PC-9 (cell line): Measurements from ENCODE around the gene WNK3. TPM values are rescaled to one million over a fixed set of nuclear protein-coding genes. Genes with fewer than 3 reads are reported as not detected.

Experiments used
- BruUV-seq: library from RNA; stranded (reverse); fragments of 400-500 nt; replicated peaks from 2 replicates; lab custom pipeline; 2021; lab: Mats Ljungman, UMichigan
- CTCF ChIA-PET: fragments of 300-600 bp; sonication (Branson Sonifier 250); formaldehyde crosslinking; loops from one replicate; lab custom pipeline; 2022; ENCODE audit warnings: antibody characterized with exemption; lab: Charles Lee
- POLR2A ChIA-PET: fragments of 300-600 bp; sonication (Branson Sonifier 250); formaldehyde crosslinking; loops from one replicate; lab custom pipeline; 2022; ENCODE audit warnings: antibody characterized with exemption; ENCODE audit not compliant: unreplicated experiment; lab: Charles Lee
- DNase-seq, 2 experiments: peaks; one replicate each; pipeline versions ENCODE4 v3.0.0 to v3.0.0-alpha.2; 2015 to 2022; ENCODE audit warnings: mixed read lengths in 1 of 2
- H2AFZ ChIP-seq: fragments of 200-600 bp; sonication (generic); 2 replicates; pipeline ENCODE4 v1.8.1; 2017; ENCODE audit warnings: antibody characterized with exemption
- H3F3A ChIP-seq: fragments of 200-600 bp; sonication (generic); 2 replicates; pipeline ENCODE4 v1.8.1; 2017; ENCODE audit warnings: antibody characterized with exemption, mild to moderate bottlenecking, low read depth; ENCODE audit not compliant: insufficient read depth
- H3K27ac ChIP-seq: fragments of 200-600 bp; sonication (generic); 2 replicates; pipeline ENCODE4 v1.6.1; 2016; ENCODE audit warnings: mixed run types
- H3K27me3 ChIP-seq: fragments of 200-600 bp; sonication (generic); 2 replicates; pipeline ENCODE4 v1.6.1; 2016; ENCODE audit warnings: low read depth, mixed run types; ENCODE audit not compliant: insufficient read depth
- H3K36me3 ChIP-seq: fragments of 200-600 bp; sonication (generic); 2 replicates; pipeline ENCODE4 v1.6.1; 2016; ENCODE audit warnings: low read depth, mixed run types
- H3K4me1 ChIP-seq: fragments of 200-600 bp; sonication (generic); replicated peaks from 2 replicates; pipeline ENCODE4 v1.6.1; 2016; ENCODE audit warnings: mixed run types; ENCODE audit not compliant: insufficient read depth
- H3K4me2 ChIP-seq: fragments of 200-600 bp; sonication (generic); 2 replicates; pipeline ENCODE4 v1.6.1; 2017; ENCODE audit warnings: mixed run types
- H3K4me3 ChIP-seq: fragments of 200-600 bp; sonication (generic); 2 replicates; pipeline ENCODE4 v1.6.1; 2016; ENCODE audit warnings: mixed run types
- H3K79me2 ChIP-seq: fragments of 200-600 bp; sonication (generic); 2 replicates; pipeline ENCODE4 v1.6.1; 2017; ENCODE audit warnings: low read depth, mixed run types
- H3K9me2 ChIP-seq: fragments of 200-600 bp; sonication (generic); 2 replicates; pipeline ENCODE4 v1.8.1; 2017; ENCODE audit warnings: mild to moderate bottlenecking; ENCODE audit not compliant: insufficient read depth
- H3K9me3 ChIP-seq: fragments of 200-600 bp; sonication (generic); 2 replicates; pipeline ENCODE4 v1.8.1; 2016; ENCODE audit warnings: low read depth; ENCODE audit not compliant: insufficient read depth
- H4K20me1 ChIP-seq: fragments of 200-600 bp; sonication (generic); 2 replicates; pipeline ENCODE4 v1.8.1; 2017; ENCODE audit not compliant: insufficient read depth
- EZH2 ChIP-seq: fragments of 200-600 bp; sonication (generic); IDR thresholded peaks from 2 replicates; pipeline ENCODE4 v1.8.0; 2017; ENCODE audit warnings: antibody characterized with exemption, low read depth
- intact Hi-C: fragments of 100-400 bp; cut with micrococcal nuclease; formaldehyde crosslinking; loops from one replicate; pipeline ENCODE4 v1.10.0; 2022; ENCODE audit not compliant: unreplicated experiment
- total RNA-seq: library from RNA; stranded (reverse); gene quantifications from 2 replicates; pipeline ENCODE4 v1.2.3, GENCODE V29; 2021
- TF ChIP-seq, protein P1 (sequence below): fragments of 200-600 bp; sonication (generic); conservative IDR thresholded peaks from 2 replicates; pipeline ENCODE4 v1.6.1; 2017; ENCODE audit warnings: mixed run types, antibody characterized with exemption, mild to moderate bottlenecking, moderate library complexity

Gene WNK3
- total RNA-seq, 1 experiment from 2014 or later = not detected

DNA sequence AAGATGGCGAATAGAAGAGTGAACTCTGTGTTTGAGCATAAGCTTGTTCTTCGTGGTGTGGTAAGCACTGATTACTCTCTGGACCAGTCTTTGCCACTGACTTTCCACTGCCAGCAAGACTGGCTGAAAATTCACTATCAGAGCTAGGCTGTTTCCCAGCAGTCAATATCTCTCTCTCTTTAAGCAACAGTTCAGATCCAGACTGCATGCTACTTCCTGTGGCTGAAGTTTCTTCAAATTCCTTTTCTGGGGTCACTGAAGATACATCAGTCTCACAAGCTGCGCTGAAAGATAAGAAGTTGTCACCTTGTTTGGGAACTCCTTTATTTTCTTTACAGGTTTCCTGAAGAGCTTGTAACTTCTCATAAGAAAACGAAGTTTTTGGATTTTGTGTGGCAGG is 120.8 kb downstream of the WNK3 start:
- no peaks in the 10 kb centered on the region for H3K27me3 ChIP-seq
- no peak overlapping the region for H3K4me2 ChIP-seq
- H3K27ac ChIP-seq = no peak overlapping the region
- ChIA-PET POLR2A (no interaction called here), CTCF (no interaction called here)
- no peaks in the 10 kb centered on the region for H3K9me3 ChIP-seq
- no peaks in the 10 kb centered on the region for H4K20me1 ChIP-seq
- H3K79me2 ChIP-seq = no peaks in the 10 kb centered on the region
- intact Hi-C loops = no loop called here
- no peaks in the 10 kb centered on the region for H3K4me1 ChIP-seq
- H3K4me3 ChIP-seq = no peak overlapping the region
- no peaks in the 10 kb centered on the region for H3K36me3 ChIP-seq
- H3F3A ChIP-seq = no peaks in the 10 kb centered on the region
- BruUV-seq = no TSS peak
- no peaks in the 10 kb centered on the region for H3K9me2 ChIP-seq
- no peak overlapping the region for H2AFZ ChIP-seq
- DNase-seq = no peak
- TF ChIP-seq, protein P1, sequence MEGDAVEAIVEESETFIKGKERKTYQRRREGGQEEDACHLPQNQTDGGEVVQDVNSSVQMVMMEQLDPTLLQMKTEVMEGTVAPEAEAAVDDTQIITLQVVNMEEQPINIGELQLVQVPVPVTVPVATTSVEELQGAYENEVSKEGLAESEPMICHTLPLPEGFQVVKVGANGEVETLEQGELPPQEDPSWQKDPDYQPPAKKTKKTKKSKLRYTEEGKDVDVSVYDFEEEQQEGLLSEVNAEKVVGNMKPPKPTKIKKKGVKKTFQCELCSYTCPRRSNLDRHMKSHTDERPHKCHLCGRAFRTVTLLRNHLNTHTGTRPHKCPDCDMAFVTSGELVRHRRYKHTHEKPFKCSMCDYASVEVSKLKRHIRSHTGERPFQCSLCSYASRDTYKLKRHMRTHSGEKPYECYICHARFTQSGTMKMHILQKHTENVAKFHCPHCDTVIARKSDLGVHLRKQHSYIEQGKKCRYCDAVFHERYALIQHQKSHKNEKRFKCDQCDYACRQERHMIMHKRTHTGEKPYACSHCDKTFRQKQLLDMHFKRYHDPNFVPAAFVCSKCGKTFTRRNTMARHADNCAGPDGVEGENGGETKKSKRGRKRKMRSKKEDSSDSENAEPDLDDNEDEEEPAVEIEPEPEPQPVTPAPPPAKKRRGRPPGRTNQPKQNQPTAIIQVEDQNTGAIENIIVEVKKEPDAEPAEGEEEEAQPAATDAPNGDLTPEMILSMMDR = no peak
- no peak for TF ChIP-seq EZH2

DNA sequence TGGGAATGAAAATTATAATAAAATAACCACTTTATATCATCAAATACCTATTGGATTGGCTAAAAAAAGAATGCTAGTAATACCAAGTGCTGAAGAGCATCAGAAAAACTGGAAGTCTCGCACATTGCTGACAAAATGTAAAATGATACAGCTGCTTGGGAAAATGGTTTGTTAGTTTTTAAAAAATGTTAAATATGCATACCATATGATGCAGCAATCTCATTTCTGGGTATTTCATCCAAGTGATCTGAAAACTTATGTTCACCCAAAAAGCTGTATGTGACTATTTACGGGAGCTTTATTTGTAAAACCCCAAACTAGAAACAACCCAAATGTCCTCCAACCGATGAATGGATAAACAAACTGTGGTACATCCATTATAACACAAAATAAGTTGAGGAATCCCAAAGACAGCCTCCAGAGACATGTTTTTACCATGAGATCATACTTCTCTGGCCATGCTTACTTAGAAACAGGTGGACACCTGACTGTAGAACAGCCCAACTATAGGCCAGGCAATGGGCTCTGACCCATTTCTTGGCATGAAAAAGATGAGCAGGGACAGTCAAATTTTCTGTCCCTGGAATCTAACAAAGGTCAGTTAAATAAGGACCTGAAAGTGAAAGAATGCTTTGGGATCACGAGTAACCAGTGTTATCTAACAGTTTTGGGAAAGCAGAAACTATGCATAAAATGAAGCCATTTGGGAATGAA is 127.3 kb downstream of the WNK3 start:
- H3F3A ChIP-seq = no peaks in the 10 kb centered on the region
- no peak overlapping the region for H2AFZ ChIP-seq
- intact Hi-C loops = no loop called here
- H4K20me1 ChIP-seq = no peaks in the 10 kb centered on the region
- no peak for DNase-seq
- H3K9me3 ChIP-seq = no peaks in the 10 kb centered on the region
- no peak overlapping the region for H3K27ac ChIP-seq
- H3K36me3 ChIP-seq = no peaks in the 10 kb centered on the region
- H3K79me2 ChIP-seq = no peaks in the 10 kb centered on the region
- no peak for TF ChIP-seq EZH2
- TF ChIP-seq, protein P1 = no peak
- no peaks in the 10 kb centered on the region for H3K27me3 ChIP-seq
- H3K4me2 ChIP-seq = no peak overlapping the region
- H3K4me3 ChIP-seq = no peak overlapping the region
- H3K4me1 ChIP-seq = no peaks in the 10 kb centered on the region
- H3K9me2 ChIP-seq = no peaks in the 10 kb centered on the region
- ChIA-PET CTCF (no interaction called here), POLR2A (no interaction called here)
- BruUV-seq = no TSS peak

DNA sequence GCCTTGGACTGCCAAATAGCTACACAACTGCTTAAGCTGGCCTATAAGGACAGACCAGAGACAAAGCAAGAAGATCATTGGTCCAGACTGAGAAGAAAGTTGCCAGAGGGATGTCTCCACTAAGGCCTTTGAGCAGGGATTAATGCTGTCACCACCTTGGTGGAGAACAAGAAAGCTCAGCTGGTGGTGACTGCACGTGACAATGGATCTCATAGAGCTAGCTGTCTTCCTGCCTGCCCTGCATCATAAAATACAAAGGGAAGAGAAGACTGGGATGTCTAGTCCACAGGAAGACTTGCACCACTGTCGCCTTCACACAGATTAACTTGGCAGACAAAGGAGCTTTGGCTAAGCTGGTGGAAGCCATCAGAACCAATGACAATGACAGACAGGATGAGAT is 134.3 kb downstream of the WNK3 start:
- Histone ChIP-seq H3K79me2 (no peaks in the 10 kb centered on the region), H2AFZ (no peak overlapping the region), H3K9me2 (no peaks in the 10 kb centered on the region), H3F3A (no peaks in the 10 kb centered on the region), H4K20me1 (no peaks in the 10 kb centered on the region), H3K27me3 (no peaks in the 10 kb centered on the region), H3K4me3 (no peak overlapping the region), H3K27ac (no peak overlapping the region), H3K9me3 (no peaks in the 10 kb centered on the region), H3K4me2 (no peak overlapping the region), H3K36me3 (no peaks in the 10 kb centered on the region), H3K4me1 (no peaks in the 10 kb centered on the region)
- CTCF ChIA-PET = no interaction called here
- POLR2A ChIA-PET = no interaction called here
- no TSS peak for BruUV-seq
- intact Hi-C loops = no loop called here
- DNase-seq = no peak
- TF ChIP-seq, protein P1 = no peak
- no peak for TF ChIP-seq EZH2
